MV-4-11 (cell line): ENCODE measurements around the gene LDHAL6A.
A peak's percentile ranks its signal among the peaks of the same experiment; 100 is the strongest.
"Not testable (repeated sequence)": the region's sequence is repeated elsewhere in the genome, so short reads cannot be mapped to it uniquely, and the experiment has no call there.

Experiments used
- DNase-seq: peaks from one replicate; lab custom pipeline; 2025; lab: John Stamatoyannopoulos, UW

The LDHAL6A gene

GRCh38 chr11:18455686-18456372 lies at the start of gene LDHAL6A:
Gene LDHAL6A, plus strand, starts transcription at chr11:18455856. Its CDS starts 825 bp downstream, at chr11:18456681.
- no peak for DNase-seq

GRCh38 chr11:18407400-18407799 lies 48.3 kb upstream of the LDHAL6A start:
- not testable (repeated sequence) for DNase-seq

- no peak for DNase-seq
Measured at GRCh38 chr11:18408558-18409291, 46.9 kb upstream of the LDHAL6A start.

- no peak for DNase-seq
Measured at GRCh38 chr11:18416459-18416858, 39.2 kb upstream of the LDHAL6A start.

- DNase-seq, result no peak
Measured at GRCh38 chr11:18419040-18419439, 36.6 kb upstream of the LDHAL6A start.

- no peak for DNase-seq
Measured at GRCh38 chr11:18420067-18420466, 35.6 kb upstream of the LDHAL6A start.

- peak; percentile 50 for DNase-seq
Measured at GRCh38 chr11:18427240-18427639, 28.4 kb upstream of the LDHAL6A start.

GRCh38 chr11:18429332-18429731 lies 26.3 kb upstream of the LDHAL6A start:
- no peak for DNase-seq

GRCh38 chr11:18438691-18439090 lies 17.0 kb upstream of the LDHAL6A start:
- no peak for DNase-seq

- peak; percentile 67 for DNase-seq
Measured at GRCh38 chr11:18449251-18449650, 6.4 kb upstream of the LDHAL6A start.

GRCh38 chr11:18452927-18453326 lies 2.7 kb upstream of the LDHAL6A start:
- DNase-seq, result no peak

GRCh38 chr11:18457450-18457849 lies 1.8 kb downstream of the LDHAL6A start:
- no peak for DNase-seq

GRCh38 chr11:18459634-18460033 lies 4.0 kb downstream of the LDHAL6A start:
- no peak for DNase-seq

GRCh38 chr11:18461909-18462308 lies 6.3 kb downstream of the LDHAL6A start:
- no peak for DNase-seq

- DNase-seq, result no peak
Measured at GRCh38 chr11:18463439-18463838, 7.8 kb downstream of the LDHAL6A start.

- no peak for DNase-seq
Measured at GRCh38 chr11:18466402-18466801, 10.7 kb downstream of the LDHAL6A start.

GRCh38 chr11:18468059-18468458 lies 12.4 kb downstream of the LDHAL6A start:
- DNase-seq, result no peak

- no peak for DNase-seq
Measured at GRCh38 chr11:18468961-18469360, 13.3 kb downstream of the LDHAL6A start.

- DNase-seq, result no peak
Measured at GRCh38 chr11:18471995-18472394, 16.3 kb downstream of the LDHAL6A start.

GRCh38 chr11:18472587-18472986 lies 16.9 kb downstream of the LDHAL6A start:
- no peak for DNase-seq

- DNase-seq, result no peak
Measured at GRCh38 chr11:18479063-18479462, 23.4 kb downstream of the LDHAL6A start.

GRCh38 chr11:18485913-18486528 lies 30.4 kb downstream of the LDHAL6A start:
- DNase-seq, result no peak

- DNase-seq, result no peak
Measured at GRCh38 chr11:18490319-18490718, 34.7 kb downstream of the LDHAL6A start.
